Thyroid gland (tissue), 4 donors: ENCODE data around the gene SNAPIN. TPM values are rescaled to one million over a fixed set of nuclear protein-coding genes. Genes with fewer than 3 reads are reported as not detected.

Experiments
- DNase-seq, 2 donors: peaks; one replicate each; pipeline ENCODE4 v3.0.0-alpha.2; 2019
- H3K27ac ChIP-seq, 3 donors: fragments of 200-600 bp; sonication (generic); 1 replicate in 2 of 3; 2 replicates in 1 of 3; pipeline ENCODE4 v1.5.1; 2016 to 2019; ENCODE audit warnings: mild to moderate bottlenecking in 1 of 3, moderate library complexity in 1 of 3
- H3K27me3 ChIP-seq: fragments of 200-600 bp; sonication (generic); one replicate; pipeline ENCODE4 v1.5.1; 2019
- H3K36me3 ChIP-seq, 2 donors: fragments of 200-600 bp; sonication (generic); one replicate each; pipeline ENCODE4 v1.5.1; 2016 to 2019
- H3K4me1 ChIP-seq, 2 donors: fragments of 200-600 bp; sonication (generic); one replicate each; pipeline ENCODE4 v1.5.1; 2017 to 2019
- H3K4me3 ChIP-seq, 3 donors: fragments of 200-600 bp; sonication (generic); replicated peaks in 1 of 3; 1 replicate in 2 of 3; 2 replicates in 1 of 3; pipeline ENCODE4 v1.5.1; 2016; ENCODE audit warnings: mild to moderate bottlenecking in 1 of 3
- H3K9me3 ChIP-seq: fragments of 200-600 bp; sonication (generic); one replicate; pipeline ENCODE4 v1.5.1; 2017
- CTCF ChIP-seq, 6 experiments: fragments of 200-600 bp in 3 of 6; fragments of 450-650 bp in 3 of 6; sonication (generic) in 3 of 6; IDR thresholded peaks; one replicate each; pipeline ENCODE4 v1.5.1; 2016 to 2019; ENCODE audit warnings: antibody characterized with exemption in 6 of 6, mild to moderate bottlenecking in 2 of 6, inconsistent platforms in 1 of 6, moderate library complexity in 1 of 6
- POLR2A ChIP-seq, 2 donors: fragments of 450-650 bp; IDR thresholded peaks; one replicate each; pipeline ENCODE4 v1.6.1; 2017; ENCODE audit warnings: antibody characterized with exemption in 2 of 2, mild to moderate bottlenecking in 2 of 2, moderate library complexity in 1 of 2
- WGBS, 2 donors: methylation state at CpG; one replicate each; pipeline ENCODE4 v1.1.5; 2017; 5-methylcytosine and 5-hydroxymethylcytosine counted together
- intact Hi-C: fragments of 100-400 bp; cut with DNase I; formaldehyde crosslinking; loops from one replicate; pipeline ENCODE4 v1.15.1; 2023
- total RNA-seq, 4 donors: library from RNA; depleted of rRNA; stranded (reverse); fragments of >200 nt; gene quantifications; one replicate each; pipeline ENCODE4 v1.2.3, GENCODE V29; 2016

The SNAPIN gene
- total RNA-seq, 4 donors from 2014 or later = 52.0 to 71.9 (median 63.9) TPM

GRCh38 chr1:153649137-153649862 is 9.2 kb upstream of the SNAPIN start:
- Histone ChIP-seq H3K36me3 (peaks cover 12 to 16% of the 10 kb centered on the region in 2 donors), H3K27me3 (no peaks in the 10 kb centered on the region), H3K27ac (peak overlapping the region; percentile 10 to 64 (median 46)), H3K4me1 (peaks cover 21 to 46% of the 10 kb centered on the region in 2 donors), H3K9me3 (no peaks in the 10 kb centered on the region), H3K4me3 (no peak overlapping the region)
- no peak for DNase-seq
- intact Hi-C loops = no loop called here
- WGBS, 2 donors = 63 to 67% methylated on average over 2 to 3 of the region's 3 CpGs
- TF ChIP-seq POLR2A (IDR thresholded peaks at IDR 0.05) (no peak), CTCF (IDR thresholded peaks at IDR 0.05) (no peak)

GRCh38 chr1:153649863-153650235 is 8.7 kb upstream of the SNAPIN start:
- H3K9me3 ChIP-seq = no peaks in the 10 kb centered on the region
- TF ChIP-seq POLR2A (IDR thresholded peaks at IDR 0.05) (no peak), CTCF (IDR thresholded peaks at IDR 0.05) (no peak)

GRCh38 chr1:153651771-153652170 is 6.7 kb upstream of the SNAPIN start:
- TF ChIP-seq CTCF (IDR thresholded peaks at IDR 0.05) (no peak), POLR2A (IDR thresholded peaks at IDR 0.05) (no peak)
- Histone ChIP-seq H3K4me3 (no peak overlapping the region), H3K36me3 (no peaks in the 10 kb centered on the region), H3K27ac (no peak overlapping the region), H3K27me3 (no peaks in the 10 kb centered on the region), H3K9me3 (no peaks in the 10 kb centered on the region), H3K4me1 (peaks cover 17 to 41% of the 10 kb centered on the region in 2 donors)
- WGBS, 2 donors = 84 to 91% methylated on average over 1 of the region's 1 CpG
- no peak for DNase-seq
- intact Hi-C loops = no loop called here

More at GRCh38 chr1:153649863-153650235, 8.7 kb upstream of the SNAPIN start:
- intact Hi-C loops = no loop called here
- Histone ChIP-seq H3K36me3 (peaks cover 11 to 12% of the 10 kb centered on the region in 2 donors), H3K27ac (peak overlapping the region in 2 of 3 donors; percentile 46 to 64), H3K27me3 (no peaks in the 10 kb centered on the region), H3K4me3 (no peak overlapping the region), H3K4me1 (peaks cover 21 to 46% of the 10 kb centered on the region in 2 donors)
- peak; percentile 42 to 77 for DNase-seq
- 70 to 87% methylated on average over 2 of the region's 2 CpGs for WGBS, 2 donors

- Histone ChIP-seq H3K27me3 (no peaks in the 10 kb centered on the region), H3K9me3 (no peaks in the 10 kb centered on the region), H3K4me1 (peaks cover 9 to 31% of the 10 kb centered on the region in 2 donors), H3K36me3 (no peaks in the 10 kb centered on the region), H3K4me3 (no peak overlapping the region), H3K27ac (peak overlapping the region; percentile 1 to 55 (median 51))
- intact Hi-C loops = no loop called here
- peak; percentile 46 to 66 for DNase-seq
- WGBS, 2 donors = 74 to 80% methylated on average over 3 of the region's 3 CpGs
- TF ChIP-seq POLR2A (IDR thresholded peaks at IDR 0.05) (no peak), CTCF (IDR thresholded peaks at IDR 0.05) (no peak)
Measured at GRCh38 chr1:153652805-153653500, 5.5 kb upstream of the SNAPIN start.

GRCh38 chr1:153655333-153655732 is 3.2 kb upstream of the SNAPIN start:
- no peak for DNase-seq

More at GRCh38 chr1:153655333-153655732, 3.2 kb upstream of the SNAPIN start:
- Histone ChIP-seq H3K9me3 (no peaks in the 10 kb centered on the region), H3K4me3 (no peak overlapping the region), H3K4me1 (peaks cover 8 to 27% of the 10 kb centered on the region in 2 donors), H3K36me3 (no peaks in the 10 kb centered on the region), H3K27ac (no peak overlapping the region), H3K27me3 (no peaks in the 10 kb centered on the region)
- 87 to 90% methylated on average over 3 of the region's 3 CpGs for WGBS, 2 donors
- TF ChIP-seq POLR2A (IDR thresholded peaks at IDR 0.05) (no peak), CTCF (IDR thresholded peaks at IDR 0.05) (no peak)
- intact Hi-C loops = no loop called here
